GM12878 (cell line): ENCODE results near the gene HMGB4. TPM values are rescaled to one million over a fixed set of nuclear protein-coding genes. Genes with fewer than 3 reads are reported as not detected.

Experiments
- ATAC-seq: fragments of 200-7000 bp; cut with Tn5 transposase; 3 replicates; pipeline ENCODE4 v1.9.1; 2020; ENCODE audit warnings: mild to moderate bottlenecking, moderate library complexity
- BruUV-seq: library from RNA; stranded (reverse); fragments of 400-500 nt; replicated peaks from 2 replicates; lab custom pipeline; 2021; lab: Mats Ljungman, UMichigan
- CTCF ChIA-PET: fragments of 300-600 bp; sonication (Branson Sonifier 250); formaldehyde crosslinking; extraction: SDS; loops from one replicate; lab custom pipeline; 2021; ENCODE audit warnings: inconsistent platforms; lab: Yijun Ruan, JAX
- POLR2A ChIA-PET: fragments of 350-600 bp; formaldehyde crosslinking; extraction: SDS; loops from one replicate; lab custom pipeline; 2021; ENCODE audit warnings: inconsistent platforms; lab: Charles Lee
- RAD21 ChIA-PET: fragments of 300-600 bp; sonication (Branson Sonifier 250); formaldehyde crosslinking; loops from one replicate; lab custom pipeline; 2023; ENCODE audit warnings: antibody characterized with exemption; ENCODE audit not compliant: unreplicated experiment; lab: Charles Lee
- SMC1A ChIA-PET: fragments of 300-600 bp; sonication (Branson Sonifier 250); formaldehyde crosslinking; loops from one replicate; lab custom pipeline; 2023; ENCODE audit not compliant: unreplicated experiment, uncharacterized antibody; lab: Charles Lee
- DNase-seq: peaks from one replicate; pipeline ENCODE4 v3.0.0-alpha.2; 2011; ENCODE audit warnings: low read depth, low spot score
- FAIRE-seq: peaks from 3 replicates; lab custom pipeline; 2011; peaks lifted over from hg19 to GRCh38; lab: Jason Lieb, UNC
- H2AFZ ChIP-seq: 2 replicates; pipeline ENCODE4 v1.6.0; 2011; ENCODE audit warnings: low read depth, low read length, control low read depth; ENCODE audit not compliant: control insufficient read depth
- H3K27ac ChIP-seq: 2 replicates; pipeline ENCODE4 v1.5.1; 2011; ENCODE audit warnings: control low read depth; ENCODE audit not compliant: control insufficient read depth, insufficient read depth
- H3K27me3 ChIP-seq, 2 experiments: replicated peaks in 1 of 2; 2 replicates each; pipeline versions ENCODE4 v1.6.0 to v1.6.1; 2011; ENCODE audit warnings: low read length in 1 of 2; ENCODE audit not compliant: control insufficient read depth in 2 of 2, insufficient read depth in 2 of 2
- H3K36me3 ChIP-seq, 2 experiments: 2 replicates each; pipeline ENCODE4 v1.5.1; 2011; ENCODE audit warnings: low read length in 1 of 2; ENCODE audit not compliant: control insufficient read depth in 2 of 2, insufficient read depth in 2 of 2
- H3K4me1 ChIP-seq: 2 replicates; pipeline ENCODE4 v1.6.1; 2011; ENCODE audit warnings: mild to moderate bottlenecking, low read length, moderate library complexity, mixed read lengths; ENCODE audit not compliant: control insufficient read depth, insufficient read depth
- H3K4me2 ChIP-seq: 2 replicates; pipeline ENCODE4 v1.6.0; 2011; ENCODE audit warnings: control low read depth; ENCODE audit not compliant: control insufficient read depth, insufficient read depth
- H3K4me3 ChIP-seq: fragments of 200-600 bp; sonication (generic); 2 replicates; pipeline ENCODE4 v1.5.1; 2016
- H3K79me2 ChIP-seq: 2 replicates; pipeline ENCODE4 v1.6.0; 2011; ENCODE audit warnings: low read length; ENCODE audit not compliant: control insufficient read depth, insufficient read depth
- H3K9ac ChIP-seq: 2 replicates; pipeline ENCODE4 v1.8.0; 2011; ENCODE audit warnings: low read length, control low read depth, mixed read lengths; ENCODE audit not compliant: control insufficient read depth, insufficient read depth
- H3K9me3 ChIP-seq: replicated peaks from 3 replicates; pipeline ENCODE4 v1.5.1; 2011; ENCODE audit warnings: mild to moderate bottlenecking, low read length; ENCODE audit not compliant: control insufficient read depth, insufficient read depth
- H4K20me1 ChIP-seq: 2 replicates; pipeline ENCODE4 v1.6.0; 2011; ENCODE audit not compliant: control insufficient read depth, insufficient read depth
- CREB1 ChIP-seq: IDR thresholded peaks from 2 replicates; pipeline ENCODE4 v1.6.1; 2012; ENCODE audit warnings: low read depth, mild to moderate bottlenecking, inconsistent platforms
- E2F4 ChIP-seq: IDR thresholded peaks from 2 replicates; pipeline ENCODE4 v1.6.1; 2012; ENCODE audit warnings: low read depth, low read length, improper control_type of control experiment
- EED ChIP-seq: sonication (generic); IDR thresholded peaks from 2 replicates; pipeline ENCODE4 v1.6.1; 2016; ENCODE audit warnings: antibody characterized with exemption, low read depth
- EP300 ChIP-seq, 2 experiments: fragments of 150-350 bp in 1 of 2; IDR thresholded peaks; 2 replicates each; pipeline ENCODE4 v1.6.1; 2011 to 2012; ENCODE audit warnings: low read depth in 2 of 2, low read length in 2 of 2, borderline replicate concordance in 1 of 2, improper control_type of control experiment in 1 of 2, inconsistent platforms in 1 of 2; ENCODE audit not compliant: control insufficient read depth in 1 of 2
- HCFC1 ChIP-seq: fragments of 150-350 bp; IDR thresholded peaks from 2 replicates; pipeline ENCODE4 v1.6.1; 2014; ENCODE audit warnings: low read length
- JUNB ChIP-seq: IDR thresholded peaks from 2 replicates; pipeline ENCODE4 v1.6.1; 2016; ENCODE audit warnings: antibody characterized with exemption, mild to moderate bottlenecking
- KAT2A ChIP-seq: conservative IDR thresholded peaks from 2 replicates; pipeline ENCODE4 v1.6.1; 2011; ENCODE audit warnings: low read depth, low read length; ENCODE audit not compliant: control insufficient read depth
- MAX ChIP-seq: IDR thresholded peaks from 2 replicates; pipeline ENCODE4 v1.6.1; 2012; ENCODE audit warnings: low read depth, low read length, improper control_type of control experiment
- MEF2B ChIP-seq: fragments of 450-650 bp; IDR thresholded peaks from 2 replicates; pipeline ENCODE4 v1.6.1; 2018; ENCODE audit warnings: mild to moderate bottlenecking, moderate library complexity; ENCODE audit not compliant: partially characterized antibody, poor library complexity, severe bottlenecking
- PBX3 ChIP-seq: IDR thresholded peaks from 2 replicates; pipeline ENCODE4 v1.6.1; 2011; ENCODE audit warnings: mild to moderate bottlenecking, low read depth, low read length, moderate library complexity; ENCODE audit not compliant: insufficient replicate concordance
- PML ChIP-seq: IDR thresholded peaks from 2 replicates; pipeline ENCODE4 v1.6.1; 2012; ENCODE audit warnings: low read length, inconsistent platforms
- SMC3 ChIP-seq: IDR thresholded peaks from 2 replicates; pipeline ENCODE4 v1.6.1; 2011; ENCODE audit warnings: low read length, improper control_type of control experiment, borderline replicate concordance
- STAT1 ChIP-seq: fragments of 450-650 bp; conservative IDR thresholded peaks from 2 replicates; pipeline ENCODE4 v1.6.1; 2014; ENCODE audit warnings: antibody characterized with exemption, mild to moderate bottlenecking
- WRNIP1 ChIP-seq: IDR thresholded peaks from 2 replicates; pipeline ENCODE4 v1.6.1; 2011; ENCODE audit warnings: low read depth, low read length, improper control_type of control experiment, borderline replicate concordance
- WGBS: methylation state at CpG from one replicate; pipeline ENCODE4 v1.1.6; 2016; ENCODE audit warnings: low lambda C conversion rate; ENCODE audit not compliant: insufficient replicate concordance, insufficient coverage; ENCODE audit errors: missing lambda C conversion rate; 5-methylcytosine and 5-hydroxymethylcytosine counted together
- in situ Hi-C: fragments of 300-500 bp; cut with MboI; formaldehyde crosslinking; loops from 9 replicates; pipeline ENCODE4 v1.14.3; 2018; ENCODE audit warnings: mixed read lengths
- intact Hi-C: fragments of 100-400 bp; cut with micrococcal nuclease; formaldehyde crosslinking; loops from one replicate; pipeline ENCODE4 v1.14.2; 2022; ENCODE audit not compliant: unreplicated experiment
- polyA plus RNA-seq, 11 experiments: library from polyadenylated mRNA; depleted of rRNA in 4 of 11; unstranded in 6 of 11; stranded (reverse) in 5 of 11; fragments of >200 nt; fragmentation: Nextera tagmentation in 4 of 11; fragmentation: Illumina TruSeq in 1 of 11; extraction: Ambion mirVana in 4 of 11; extraction: Trizol in 1 of 11; gene quantifications; 1 replicate in 1 of 11; 2 replicates in 10 of 11; pipeline versions ENCODE4 v1.2.1 to v1.2.3, GENCODE V29; 2011 to 2016; ENCODE audit warnings: inconsistent platforms in 2 of 11, missing spikeins in 2 of 11, low read depth in 1 of 11
- total RNA-seq, 4 experiments: library from RNA; depleted of rRNA in 3 of 4; stranded (reverse); fragments of >200 nt in 3 of 4; fragmentation: Illumina TruSeq in 1 of 4; extraction: Trizol in 1 of 4; gene quantifications; 2 replicates each; pipeline versions ENCODE4 v1.2.1 to v1.2.3, GENCODE V29; 2013 to 2021

Gene HMGB4
- total and polyA plus RNA-seq, 10 of the 15 experiments (the other 5 are each of a cell fraction or from before 2014, with no cell fraction given), result not detected

GRCh38 chr1:33842348-33842747, 21.5 kb upstream of the HMGB4 start:
- H4K20me1 ChIP-seq, result no peaks in the 10 kb centered on the region
- TF ChIP-seq PBX3 (no peak), EP300 (IDR thresholded peaks at IDR 0.05; ENCODE audit: borderline replicate concordance in 1 of 2, control insufficient read depth in 1 of 2, low read depth in 2 of 2, low read length in 2 of 2) (no peak), HCFC1 (no peak)
- TF ChIP-seq, all 136 proteins: peak for 0
- ChIA-PET SMC1A (no interaction called here), CTCF (no interaction called here), RAD21 (no interaction called here), POLR2A (no interaction called here)
- H3K4me1 ChIP-seq, result no peaks in the 10 kb centered on the region
- intact Hi-C loops, result no loop called here
- H3K9ac ChIP-seq, result no peak overlapping the region
- no peak overlapping the region for H2AFZ ChIP-seq
- no peak overlapping the region for H3K27ac ChIP-seq
- FAIRE-seq (no peak), DNase-seq (no peak), ATAC-seq (no peak)
- 18% methylated on average over 5 of the region's 5 CpGs for WGBS
- no peak overlapping the region for H3K4me3 ChIP-seq
- H3K4me2 ChIP-seq, result no peak overlapping the region
- H3K36me3 ChIP-seq, result no peaks in the 10 kb centered on the region
- no peaks in the 10 kb centered on the region for H3K9me3 ChIP-seq
- no peaks in the 10 kb centered on the region for H3K79me2 ChIP-seq
- in situ Hi-C loops, result no loop called here
- BruUV-seq, result no TSS peak
- no peaks in the 10 kb centered on the region; a peak in 1 of 4 replicates for H3K27me3 ChIP-seq

GRCh38 chr1:33844166-33844565, 19.7 kb upstream of the HMGB4 start:
- no peaks in the 10 kb centered on the region for H3K4me1 ChIP-seq
- TF ChIP-seq CREB1 (no peak), EED (no peak), JUNB (no peak), E2F4 (no peak), MEF2B (no peak), SMC3 (no peak), MAX (no peak), KAT2A (no peak), PML (no peak), WRNIP1 (no peak), STAT1 (no peak)
- no peaks in the 10 kb centered on the region for H4K20me1 ChIP-seq
- H3K79me2 ChIP-seq, result no peaks in the 10 kb centered on the region
- no peak overlapping the region for H3K27ac ChIP-seq
- ChIA-PET POLR2A (no interaction called here), SMC1A (interaction anchor here (1.6 kb wide), 1 partner anchor 170 kb away, joined by 4 read pairs; no protein-coding TSS in a partner anchor), CTCF (no interaction called here), RAD21 (no interaction called here)
- FAIRE-seq, result no peak
- H3K4me2 ChIP-seq, result no peak overlapping the region
- no peaks in the 10 kb centered on the region for H3K9me3 ChIP-seq
- no peaks in the 10 kb centered on the region; a peak in 2 of 4 replicates for H3K27me3 ChIP-seq
- H2AFZ ChIP-seq, result no peak overlapping the region
- intact Hi-C loops, result no loop called here
- 34% methylated on average over 5 of the region's 5 CpGs for WGBS
- no peak overlapping the region for H3K9ac ChIP-seq
- no peaks in the 10 kb centered on the region for H3K36me3 ChIP-seq
- no peak for ATAC-seq
- in situ Hi-C loops, result no loop called here
- H3K4me3 ChIP-seq, result no peak overlapping the region
- BruUV-seq, result no TSS peak
- DNase-seq, result no peak
